K562 (cell line): Measurements from ENCODE around the gene AGAP1. TPM values are rescaled to one million over a fixed set of nuclear protein-coding genes. Genes with fewer than 3 reads are reported as not detected.

ENCODE experiments used
- ATAC-seq: fragments of 200-7000 bp; cut with Tn5 transposase; 3 replicates; pipeline ENCODE4 v1.9.1; 2020; ENCODE audit warnings: moderate library complexity
- BruUV-seq: library from RNA; stranded (reverse); fragments of 400-500 nt; replicated peaks from 2 replicates; lab custom pipeline; 2021; lab: Mats Ljungman, UMichigan
- CTCF ChIA-PET: fragments of 300-600 bp; formaldehyde crosslinking; extraction: SDS; loops from one replicate; lab custom pipeline; 2021; ENCODE audit warnings: low intra/inter-chr PET ratio; lab: Yijun Ruan, JAX
- POLR2A ChIA-PET: fragments of 300-600, 350-650 bp; sonication (Branson Sonifier 250); formaldehyde crosslinking; extraction: SDS; loops from one replicate; lab custom pipeline; 2021; ENCODE audit warnings: antibody characterized with exemption, inconsistent platforms; lab: Yijun Ruan, JAX
- DNase-seq, 4 experiments: peaks; one replicate each; pipeline versions ENCODE4 v3.0.0 to v3.0.0-alpha.2; 2011 to 2018; ENCODE audit warnings: low spot score in 3 of 4, mixed read lengths in 3 of 4; ENCODE audit errors: extremely low read depth in 1 of 4
- FAIRE-seq: peaks from 2 replicates; lab custom pipeline; 2011; peaks lifted over from hg19 to GRCh38; lab: Jason Lieb, UNC
- H2AFZ ChIP-seq: 2 replicates; pipeline ENCODE4 v1.6.0; 2011; ENCODE audit warnings: low read depth, low read length, control low read depth, inconsistent platforms
- H3K27ac ChIP-seq: fragments of 200-600 bp; 3 replicates; pipeline ENCODE4 v1.8.0; 2011; ENCODE audit warnings: low read depth, mild to moderate bottlenecking, control low read depth, inconsistent platforms, low read length, moderate library complexity, mixed read lengths; ENCODE audit errors: extremely low read depth
- H3K27me3 ChIP-seq, 2 experiments: fragments of 300-600 bp in 1 of 2; 2 replicates in 1 of 2; 3 replicates in 1 of 2; pipeline versions ENCODE4 v1.6.0 to v1.8.0; 2011; ENCODE audit warnings: inconsistent platforms in 2 of 2, low read length in 2 of 2, mild to moderate bottlenecking in 1 of 2, mixed read lengths in 1 of 2, moderate library complexity in 1 of 2; ENCODE audit not compliant: control insufficient read depth in 2 of 2, insufficient read depth in 2 of 2
- H3K36me3 ChIP-seq: fragments of 300-600 bp; 3 replicates; pipeline ENCODE4 v1.8.0; 2011; ENCODE audit warnings: mild to moderate bottlenecking, low read length, inconsistent platforms; ENCODE audit not compliant: control insufficient read depth, insufficient read depth
- H3K4me1 ChIP-seq, 2 experiments: fragments of 200-600 bp in 1 of 2; replicated peaks in 1 of 2; 2 replicates in 1 of 2; 3 replicates in 1 of 2; pipeline versions ENCODE4 v1.5.1 to v1.8.0; 2011; ENCODE audit warnings: inconsistent platforms in 2 of 2, low read length in 2 of 2, mild to moderate bottlenecking in 1 of 2, mixed read lengths in 1 of 2, moderate library complexity in 1 of 2; ENCODE audit not compliant: control insufficient read depth in 2 of 2, insufficient read depth in 2 of 2
- H3K4me2 ChIP-seq: 2 replicates; pipeline ENCODE4 v1.6.1; 2011; ENCODE audit warnings: low read length, control low read depth, inconsistent platforms, mixed read lengths; ENCODE audit not compliant: insufficient read depth
- H3K4me3 ChIP-seq: fragments of 200-600 bp; sonication (generic), shearing (Covaris generic); 2 replicates; pipeline ENCODE4 v1.5.1; 2016; ENCODE audit warnings: control low read depth, inconsistent platforms
- H3K79me2 ChIP-seq: fragments of 200-600 bp; 3 replicates; pipeline ENCODE4 v1.8.0; 2011; ENCODE audit warnings: low read length, inconsistent platforms; ENCODE audit not compliant: control insufficient read depth, insufficient read depth
- H3K9ac ChIP-seq, 2 experiments: 2 replicates each; pipeline versions ENCODE4 v1.6.0 to v1.6.1; 2011; ENCODE audit warnings: low read depth in 2 of 2, low read length in 2 of 2, control low read depth in 1 of 2, inconsistent platforms in 1 of 2, mild to moderate bottlenecking in 1 of 2, mixed read lengths in 1 of 2; ENCODE audit not compliant: insufficient read depth in 1 of 2
- H3K9me1 ChIP-seq: one replicate; pipeline ENCODE4 v1.6.0; 2011; ENCODE audit warnings: inconsistent platforms, mild to moderate bottlenecking, low read length, moderate library complexity; ENCODE audit not compliant: control insufficient read depth, insufficient read depth
- H3K9me3 ChIP-seq: replicated peaks from 2 replicates; pipeline ENCODE4 v1.5.1; 2011; ENCODE audit warnings: low read depth, low read length, inconsistent platforms; ENCODE audit not compliant: control insufficient read depth, insufficient read depth
- H4K20me1 ChIP-seq: replicated peaks from 2 replicates; pipeline ENCODE4 v1.6.1; 2011; ENCODE audit warnings: low read length, inconsistent platforms, mixed read lengths; ENCODE audit not compliant: control insufficient read depth, insufficient read depth
- ASH1L ChIP-seq: fragments of 450-650 bp; IDR thresholded peaks from 2 replicates; pipeline ENCODE4 v1.6.1; 2018; ENCODE audit warnings: borderline replicate concordance, mild to moderate bottlenecking, low read depth; ENCODE audit not compliant: partially characterized antibody
- BRD4 ChIP-seq: fragments of 200-600 bp; sonication (generic); IDR thresholded peaks from 2 replicates; pipeline ENCODE4 v1.6.1; 2017; ENCODE audit warnings: inconsistent platforms
- DDX20 ChIP-seq: fragments of 450-650 bp; IDR thresholded peaks from 2 replicates; pipeline ENCODE4 v1.6.1; 2016; ENCODE audit warnings: missing genetic modification characterization, low read depth, mild to moderate bottlenecking, missing compliant biosample characterization, moderate library complexity
- HCFC1 ChIP-seq: IDR thresholded peaks from 2 replicates; pipeline ENCODE4 v1.6.1; 2012; ENCODE audit warnings: low read depth, low read length, improper control_type of control experiment
- IFI16 ChIP-seq: fragments of 250-450 bp; sonication (Bioruptor Pico); IDR thresholded peaks from 2 replicates; pipeline ENCODE4 v2.1.2; 2022; ENCODE audit warnings: mild to moderate bottlenecking, inconsistent platforms
- PHB2 ChIP-seq: fragments of 450-650 bp; IDR thresholded peaks from 2 replicates; pipeline ENCODE4 v1.6.1; 2017; ENCODE audit warnings: low read depth
- POLR2A ChIP-seq: fragments of 450-650 bp; conservative IDR thresholded peaks from 2 replicates; pipeline ENCODE4 v1.6.1; 2016
- SNIP1 ChIP-seq: fragments of 450-650 bp; IDR thresholded peaks from 2 replicates; pipeline ENCODE4 v1.7.1; 2017; ENCODE audit warnings: low read depth, mild to moderate bottlenecking
- ZC3H8 ChIP-seq: fragments of 450-650 bp; IDR thresholded peaks from 2 replicates; pipeline ENCODE4 v1.6.1; 2017
- ZNF263 ChIP-seq: sonication (generic); formaldehyde crosslinking; IDR thresholded peaks from 2 replicates; pipeline ENCODE4 v1.8.0; 2022; ENCODE audit warnings: mild to moderate bottlenecking, missing genetic modification reagents, borderline replicate concordance
- ZNF3 ChIP-seq: fragments of 250-450 bp; sonication (Bioruptor Pico); IDR thresholded peaks from 2 replicates; pipeline ENCODE4 v1.5.0; 2021; ENCODE audit warnings: mild to moderate bottlenecking, moderate library complexity
- ZNF324 ChIP-seq: fragments of 250-450 bp; sonication (Bioruptor Pico); IDR thresholded peaks from 2 replicates; pipeline ENCODE4 v1.4.0; 2020; ENCODE audit warnings: mild to moderate bottlenecking
- ZNF41 ChIP-seq: fragments of 250-450 bp; sonication (Bioruptor Pico); conservative IDR thresholded peaks from 2 replicates; pipeline ENCODE4 v1.4.0; 2020; ENCODE audit warnings: mild to moderate bottlenecking
- ZNF436 ChIP-seq: fragments of 250-450, 450-650 bp; sonication (Bioruptor Pico); formaldehyde crosslinking; IDR thresholded peaks from 2 replicates; pipeline ENCODE4 v1.7.0; 2020; ENCODE audit warnings: mild to moderate bottlenecking
- WGBS: fragments of 100-300 bp; shearing (Covaris generic); methylation state at CpG from one replicate; pipeline ENCODE4 v1.1.6; 2016; ENCODE audit warnings: low coverage, mixed read lengths; ENCODE audit not compliant: insufficient coverage; ENCODE audit errors: missing lambda C conversion rate; 5-methylcytosine and 5-hydroxymethylcytosine counted together
- in situ Hi-C: fragments of 300-500 bp; cut with MboI; formaldehyde crosslinking; loops from 4 replicates; pipeline ENCODE4 v1.15.0; 2018; ENCODE audit warnings: inconsistent platforms, mixed read lengths
- intact Hi-C: fragments of 100-400 bp; cut with micrococcal nuclease; formaldehyde crosslinking; loops from 2 replicates; pipeline ENCODE4 v1.14.2; 2022
- polyA plus RNA-seq, 8 experiments: library from polyadenylated mRNA; depleted of rRNA in 4 of 8; stranded (reverse) in 5 of 8; unstranded in 3 of 8; fragments of >200 nt; fragmentation: Nextera tagmentation in 2 of 8; fragmentation: Illumina TruSeq in 1 of 8; extraction: Ambion mirVana in 2 of 8; extraction: Trizol in 1 of 8; gene quantifications; 2 replicates each; pipeline versions ENCODE4 v1.2.1 to v1.2.3, GENCODE V29; 2011 to 2014; ENCODE audit warnings: inconsistent platforms in 1 of 8, missing spikeins in 1 of 8
- total RNA-seq, 7 experiments: library from RNA; depleted of rRNA in 6 of 7; stranded (reverse); fragments of >200 nt in 6 of 7; fragmentation: Illumina TruSeq in 2 of 7; extraction: Trizol in 2 of 7; gene quantifications; 2 replicates each; pipeline versions ENCODE4 v1.2.1 to v1.2.3, GENCODE V29; 2011 to 2021; ENCODE audit warnings: low replicate concordance in 1 of 7
- TF ChIP-seq, protein P1 (sequence below): IDR thresholded peaks from 3 replicates; pipeline ENCODE4 v1.6.1; 2011; ENCODE audit warnings: borderline replicate concordance, mild to moderate bottlenecking; ENCODE audit not compliant: insufficient read length, insufficient read depth
- TF ChIP-seq, protein P2 (sequence below): fragments of 450-650 bp; IDR thresholded peaks from 2 replicates; pipeline ENCODE4 v1.6.1; 2018; ENCODE audit not compliant: partially characterized antibody

The AGAP1 gene
- total and polyA plus RNA-seq, 9 of the 15 experiments (the other 6 are each of a cell fraction or from before 2014, with no cell fraction given): 1.3 to 24.0 (median 10.6) TPM

DNA sequence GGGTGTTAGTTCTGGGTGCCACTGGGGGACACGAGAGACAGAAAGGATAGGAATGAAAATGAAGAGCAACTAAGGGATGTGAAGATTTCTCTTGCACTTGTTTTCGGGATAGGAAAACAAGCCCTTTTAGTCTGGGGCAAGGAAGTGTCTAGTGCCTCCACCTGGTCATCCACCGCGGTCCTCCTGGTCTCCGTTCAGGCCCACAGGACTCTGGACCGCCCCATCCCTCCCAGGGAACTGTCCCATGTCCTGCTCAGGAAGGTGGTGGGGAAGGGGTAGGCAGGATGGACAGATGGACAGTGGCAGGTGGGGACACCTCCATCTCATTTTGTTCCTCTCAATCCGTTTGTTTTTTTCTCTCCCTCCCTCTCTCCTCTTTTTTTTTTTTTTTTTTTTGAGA is 45.9 kb downstream of the AGAP1 start:
- Histone ChIP-seq H3K9me3 (no peaks in the 10 kb centered on the region), H3K4me3 (no peak overlapping the region), H3K36me3 (no peaks in the 10 kb centered on the region), H3K4me1 (peaks cover 0 to 10% of the 10 kb centered on the region in 2 experiments; a peak in 2 of 5 replicates), H3K9ac (no peak overlapping the region), H3K4me2 (no peak overlapping the region), H3K9me1 (peaks cover 5% of the 10 kb centered on the region), H4K20me1 (peaks cover 47% of the 10 kb centered on the region), H2AFZ (no peak overlapping the region), H3K27me3 (no peaks in the 10 kb centered on the region), H3K27ac (no peak overlapping the region), H3K79me2 (peaks cover 84% of the 10 kb centered on the region)
- BruUV-seq: no TSS peak
- ChIA-PET CTCF (no interaction called here), POLR2A (no interaction called here)
- in situ Hi-C loops: no loop called here
- intact Hi-C loops: no loop called here
- WGBS: 79% methylated on average over 5 of the region's 7 CpGs
- no peak for FAIRE-seq
- no peak for DNase-seq
- no peak for ATAC-seq
- TF ChIP-seq ZNF41 (CRISPR knock-in tag): no peak
- no peak for TF ChIP-seq DDX20 (tag)
- TF ChIP-seq PHB2: no peak
- no peak for TF ChIP-seq ZC3H8
- no peak for TF ChIP-seq ZNF324 (CRISPR knock-in tag)
- TF ChIP-seq IFI16 (CRISPR knock-in tag): no peak
- TF ChIP-seq ASH1L: no peak
- TF ChIP-seq, protein P1, sequence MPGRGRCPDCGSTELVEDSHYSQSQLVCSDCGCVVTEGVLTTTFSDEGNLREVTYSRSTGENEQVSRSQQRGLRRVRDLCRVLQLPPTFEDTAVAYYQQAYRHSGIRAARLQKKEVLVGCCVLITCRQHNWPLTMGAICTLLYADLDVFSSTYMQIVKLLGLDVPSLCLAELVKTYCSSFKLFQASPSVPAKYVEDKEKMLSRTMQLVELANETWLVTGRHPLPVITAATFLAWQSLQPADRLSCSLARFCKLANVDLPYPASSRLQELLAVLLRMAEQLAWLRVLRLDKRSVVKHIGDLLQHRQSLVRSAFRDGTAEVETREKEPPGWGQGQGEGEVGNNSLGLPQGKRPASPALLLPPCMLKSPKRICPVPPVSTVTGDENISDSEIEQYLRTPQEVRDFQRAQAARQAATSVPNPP: no peak
- no peak for TF ChIP-seq ZNF436 (CRISPR knock-in tag)
- no peak for TF ChIP-seq HCFC1
- TF ChIP-seq ZNF3 (CRISPR knock-in tag): no peak
- no peak for TF ChIP-seq POLR2A
- no peak for TF ChIP-seq SNIP1
- no peak for TF ChIP-seq BRD4
- no peak for TF ChIP-seq ZNF263 (CRISPR knock-in tag)
- TF ChIP-seq, protein P2, sequence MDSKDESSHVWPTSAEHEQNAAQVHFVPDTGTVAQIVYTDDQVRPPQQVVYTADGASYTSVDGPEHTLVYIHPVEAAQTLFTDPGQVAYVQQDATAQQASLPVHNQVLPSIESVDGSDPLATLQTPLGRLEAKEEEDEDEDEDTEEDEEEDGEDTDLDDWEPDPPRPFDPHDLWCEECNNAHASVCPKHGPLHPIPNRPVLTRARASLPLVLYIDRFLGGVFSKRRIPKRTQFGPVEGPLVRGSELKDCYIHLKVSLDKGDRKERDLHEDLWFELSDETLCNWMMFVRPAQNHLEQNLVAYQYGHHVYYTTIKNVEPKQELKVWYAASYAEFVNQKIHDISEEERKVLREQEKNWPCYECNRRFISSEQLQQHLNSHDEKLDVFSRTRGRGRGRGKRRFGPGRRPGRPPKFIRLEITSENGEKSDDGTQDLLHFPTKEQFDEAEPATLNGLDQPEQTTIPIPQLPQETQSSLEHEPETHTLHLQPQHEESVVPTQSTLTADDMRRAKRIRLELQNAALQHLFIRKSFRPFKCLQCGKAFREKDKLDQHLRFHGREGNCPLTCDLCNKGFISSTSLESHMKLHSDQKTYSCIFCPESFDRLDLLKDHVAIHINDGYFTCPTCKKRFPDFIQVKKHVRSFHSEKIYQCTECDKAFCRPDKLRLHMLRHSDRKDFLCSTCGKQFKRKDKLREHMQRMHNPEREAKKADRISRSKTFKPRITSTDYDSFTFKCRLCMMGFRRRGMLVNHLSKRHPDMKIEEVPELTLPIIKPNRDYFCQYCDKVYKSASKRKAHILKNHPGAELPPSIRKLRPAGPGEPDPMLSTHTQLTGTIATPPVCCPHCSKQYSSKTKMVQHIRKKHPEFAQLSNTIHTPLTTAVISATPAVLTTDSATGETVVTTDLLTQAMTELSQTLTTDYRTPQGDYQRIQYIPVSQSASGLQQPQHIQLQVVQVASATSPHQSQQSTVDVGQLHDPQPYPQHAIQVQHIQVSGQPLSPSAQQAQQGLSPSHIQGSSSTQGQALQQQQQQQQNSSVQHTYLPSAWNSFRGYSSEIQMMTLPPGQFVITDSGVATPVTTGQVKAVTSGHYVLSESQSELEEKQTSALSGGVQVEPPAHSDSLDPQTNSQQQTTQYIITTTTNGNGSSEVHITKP: no peak
